Ovary (tissue), 3 donors: ENCODE data around the gene CCDC182.

Experiments used
- CTCF ChIP-seq, 3 donors: fragments of 450-650 bp in 2 of 3; fragments of 200-600 bp in 1 of 3; IDR thresholded peaks; one replicate each; pipeline versions ENCODE4 v1.5.1 to v1.8.0; 2016 to 2022; ENCODE audit warnings: antibody characterized with exemption in 3 of 3, mild to moderate bottlenecking in 1 of 3
- POLR2A ChIP-seq: fragments of 450-650 bp; IDR thresholded peaks from one replicate; pipeline ENCODE4 v1.6.1; 2017; ENCODE audit warnings: antibody characterized with exemption, mild to moderate bottlenecking, moderate library complexity
- donor health status: DM: no; HTN: no; CAD: no.

- TF ChIP-seq CTCF (IDR thresholded peaks at IDR 0.05) = no peak
- TF ChIP-seq POLR2A = no peak
Observed at GRCh38 chr17:57696050-57696449, 49.0 kb downstream of the CCDC182 start.
